Head of caudate nucleus (tissue), 42 donors: ENCODE results near the gene MEX3C.

ENCODE experiments used
- DNase-seq, 42 donors: peaks; one replicate each; pipeline versions ENCODE4 v3.0.0 to v3.0.0-alpha.2; 2020 to 2021; ENCODE audit warnings: mixed read lengths in 7 of 42
- intact Hi-C: fragments of 100-400 bp; cut with DNase I; formaldehyde crosslinking; loops from one replicate; pipeline ENCODE4 v1.15.0; 2022

MEX3C gene

DNA sequence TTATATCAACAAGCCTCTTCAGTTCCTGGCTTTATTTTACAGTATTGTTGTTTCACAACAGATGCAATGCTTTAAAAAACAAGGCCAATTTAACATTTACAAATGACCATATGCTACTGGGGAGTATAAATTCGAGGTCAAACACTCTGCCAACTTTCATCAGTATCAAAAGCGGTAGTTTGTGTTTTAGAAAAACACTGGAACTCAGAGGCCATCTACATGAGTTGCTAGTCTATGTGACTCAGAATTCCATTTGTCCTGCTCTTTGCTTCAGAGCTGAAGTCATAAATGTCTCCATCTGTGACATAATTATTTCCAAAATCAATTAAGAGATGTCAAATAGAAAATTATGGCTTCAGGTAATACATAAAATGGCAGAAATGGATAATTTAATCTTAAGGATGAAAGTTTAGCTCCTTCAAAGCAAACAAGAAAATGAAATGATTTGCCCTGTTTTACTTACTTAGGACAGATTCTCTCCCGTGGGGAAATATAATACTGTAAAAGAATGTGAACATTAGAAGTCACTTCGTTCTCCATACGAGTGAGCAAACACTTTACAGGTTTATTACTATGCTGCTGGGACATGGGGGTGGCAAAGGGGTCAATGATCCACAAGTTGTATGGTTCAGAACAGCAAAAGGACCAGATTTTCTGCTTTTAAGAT lies 3.7 kb downstream of the MEX3C start:
- intact Hi-C loops, result no loop called here

DNA sequence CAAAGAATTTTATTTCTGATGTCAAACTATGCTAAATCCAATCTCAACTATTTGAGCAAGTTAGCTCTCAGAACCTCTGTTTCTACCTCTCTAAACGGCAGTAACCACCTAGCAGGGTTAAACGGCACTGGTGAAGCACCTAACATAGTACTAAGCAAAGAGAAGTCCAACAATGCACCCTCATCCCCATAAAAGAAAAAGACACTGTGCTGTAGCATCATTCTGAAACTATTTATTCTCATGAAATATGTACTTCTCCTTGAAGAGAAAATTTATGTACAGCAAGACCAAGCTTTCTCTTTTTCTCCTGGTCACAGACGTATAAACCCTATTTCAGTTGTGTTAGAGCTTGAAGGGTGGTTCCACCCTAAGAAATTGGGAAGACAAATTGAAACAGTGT lies 4.8 kb downstream of the MEX3C start:
- DNase-seq, result no peak
- intact Hi-C loops, result no loop called here

More for the DNA sequence above, 3.7 kb downstream of the MEX3C start:
- no peak for DNase-seq

DNA sequence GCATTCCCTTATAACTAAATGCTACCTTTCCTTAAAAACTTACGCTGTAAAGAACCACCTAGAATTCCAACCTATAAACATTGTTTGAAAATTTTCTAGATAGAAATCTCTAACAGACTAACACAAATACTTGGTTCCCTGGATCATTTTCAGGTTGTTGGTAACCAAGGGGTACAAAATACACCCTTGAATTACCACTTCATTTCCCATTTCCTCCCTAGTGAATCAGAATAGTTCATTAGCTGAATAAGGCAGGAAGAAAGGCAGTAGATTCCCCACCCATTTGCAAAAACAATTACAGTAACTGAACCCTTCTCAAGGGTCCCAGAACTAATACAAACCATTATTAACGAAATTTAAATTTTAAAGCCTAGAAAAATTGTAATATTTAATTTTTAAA lies 5.5 kb downstream of the MEX3C start:
- intact Hi-C loops, result no loop called here
- no peak for DNase-seq

DNA sequence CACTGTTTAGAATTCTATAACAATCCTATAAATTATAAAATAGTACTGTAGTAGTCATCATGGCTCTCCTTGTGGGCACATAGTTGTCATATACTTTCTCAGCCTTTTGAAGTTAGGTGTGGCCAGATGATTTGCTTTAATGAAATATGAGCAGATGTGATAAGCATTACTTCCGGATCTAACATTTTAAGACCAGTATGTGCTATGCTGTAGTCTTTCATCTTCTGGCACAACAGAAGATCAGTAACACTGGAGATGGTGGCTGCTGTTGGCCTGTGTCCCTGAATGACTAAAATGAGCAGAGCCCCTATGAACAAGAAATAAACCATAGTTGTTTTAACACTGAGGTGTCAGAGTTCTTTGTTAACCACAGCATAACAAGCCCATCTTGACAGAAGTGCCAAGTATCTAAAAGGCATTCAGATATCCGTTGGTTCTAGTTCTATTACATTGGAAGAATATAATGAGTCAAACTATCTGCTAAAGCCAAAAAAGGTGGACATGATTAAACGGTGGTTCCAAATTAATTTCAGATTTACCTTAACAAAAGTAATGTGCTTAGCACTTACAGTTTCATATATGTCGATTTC lies 6.3 kb downstream of the MEX3C start:
- intact Hi-C loops, result no loop called here

DNA sequence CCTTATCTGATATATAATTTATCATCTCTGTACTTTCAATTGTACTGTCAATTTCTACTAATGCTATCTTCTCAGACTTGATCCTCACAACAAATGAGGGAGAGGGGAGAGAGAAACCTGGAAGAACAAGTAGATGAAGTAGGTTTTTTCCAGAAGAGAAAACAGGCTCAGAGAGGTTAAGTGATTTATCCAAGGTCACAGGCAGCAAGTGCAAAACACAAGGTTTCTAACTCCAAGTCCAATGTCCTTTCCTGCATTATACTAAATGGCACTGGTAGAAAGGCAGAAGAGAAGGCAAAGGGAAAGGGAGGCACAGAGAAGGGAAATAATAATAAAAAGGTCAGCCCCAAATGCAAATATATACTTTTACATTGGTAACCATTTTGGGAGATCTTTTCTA lies 7.5 kb downstream of the MEX3C start:
- intact Hi-C loops, result no loop called here
- DNase-seq, result no peak

More for the DNA sequence above, 6.3 kb downstream of the MEX3C start:
- no peak for DNase-seq

DNA sequence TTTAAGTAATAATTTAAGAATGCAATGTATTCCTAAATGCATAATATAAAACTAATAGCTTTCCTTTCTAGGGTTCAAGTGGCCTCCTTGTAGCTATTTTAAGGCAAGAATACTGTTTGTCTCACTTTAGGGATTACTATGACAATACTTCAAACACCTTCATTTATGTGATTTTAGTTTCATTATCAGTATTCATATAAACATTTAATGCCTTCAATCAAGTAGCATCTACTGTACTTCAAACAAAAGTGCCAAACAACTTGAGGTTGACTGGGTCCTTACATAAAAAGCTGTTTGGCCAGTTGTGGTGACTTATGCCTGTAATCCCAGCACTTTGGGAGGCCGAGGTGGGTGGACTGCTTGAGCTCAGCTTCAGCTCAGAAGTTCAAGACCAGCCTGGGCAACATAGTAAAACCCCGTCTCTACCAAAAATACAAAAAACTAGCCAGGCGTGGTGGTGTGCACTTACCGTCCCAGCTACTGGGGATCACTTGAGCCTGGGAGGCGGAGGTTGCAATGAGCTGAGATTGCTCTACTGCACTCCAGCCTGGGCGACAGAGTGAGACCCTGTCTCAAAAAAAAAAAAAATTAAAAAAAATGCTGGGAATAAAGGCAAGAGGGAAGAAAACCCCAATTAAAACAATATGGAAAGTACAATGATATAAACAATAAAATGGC lies 9.3 kb downstream of the MEX3C start:
- no peak for DNase-seq
- intact Hi-C loops, result no loop called here

DNA sequence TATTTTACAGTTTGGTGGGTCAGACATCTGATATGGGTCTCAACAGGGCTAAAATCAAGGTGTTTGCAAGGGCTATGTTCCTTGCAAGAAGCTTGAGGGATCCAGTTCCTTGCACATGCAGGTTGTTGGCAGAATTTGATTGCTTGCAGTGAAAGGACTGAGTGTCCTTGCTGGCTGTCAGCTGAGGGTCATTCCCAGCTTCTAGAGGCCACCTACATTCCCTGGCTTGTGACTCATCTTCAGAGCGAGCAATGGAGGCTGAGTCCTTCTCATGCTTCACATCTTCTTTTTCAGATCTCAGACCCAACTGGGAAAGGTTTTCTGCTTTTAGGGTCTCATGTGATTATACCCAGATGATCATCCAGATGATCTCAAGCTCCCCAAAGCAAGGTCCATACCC lies 12.4 kb downstream of the MEX3C start:
- DNase-seq, result no peak
- intact Hi-C loops, result no loop called here

DNA sequence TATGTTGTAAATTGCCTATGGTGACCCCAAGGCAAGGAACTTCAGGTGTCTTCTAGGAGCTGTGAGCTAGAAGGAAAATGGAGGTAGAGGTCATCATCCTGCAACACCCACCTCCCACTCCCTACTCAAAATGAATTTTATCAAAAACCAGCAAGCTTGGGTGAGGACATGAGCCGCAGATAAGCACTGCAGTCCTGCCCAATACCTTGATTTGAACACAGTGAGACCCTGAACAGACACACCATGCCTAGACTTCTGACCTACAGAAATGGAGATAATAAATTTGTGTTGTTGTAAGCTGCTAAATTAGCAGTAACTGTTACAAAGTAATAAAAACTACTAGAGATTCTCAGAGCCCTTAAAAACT lies 13.4 kb downstream of the MEX3C start:
- no peak for DNase-seq
- intact Hi-C loops, result no loop called here

DNA sequence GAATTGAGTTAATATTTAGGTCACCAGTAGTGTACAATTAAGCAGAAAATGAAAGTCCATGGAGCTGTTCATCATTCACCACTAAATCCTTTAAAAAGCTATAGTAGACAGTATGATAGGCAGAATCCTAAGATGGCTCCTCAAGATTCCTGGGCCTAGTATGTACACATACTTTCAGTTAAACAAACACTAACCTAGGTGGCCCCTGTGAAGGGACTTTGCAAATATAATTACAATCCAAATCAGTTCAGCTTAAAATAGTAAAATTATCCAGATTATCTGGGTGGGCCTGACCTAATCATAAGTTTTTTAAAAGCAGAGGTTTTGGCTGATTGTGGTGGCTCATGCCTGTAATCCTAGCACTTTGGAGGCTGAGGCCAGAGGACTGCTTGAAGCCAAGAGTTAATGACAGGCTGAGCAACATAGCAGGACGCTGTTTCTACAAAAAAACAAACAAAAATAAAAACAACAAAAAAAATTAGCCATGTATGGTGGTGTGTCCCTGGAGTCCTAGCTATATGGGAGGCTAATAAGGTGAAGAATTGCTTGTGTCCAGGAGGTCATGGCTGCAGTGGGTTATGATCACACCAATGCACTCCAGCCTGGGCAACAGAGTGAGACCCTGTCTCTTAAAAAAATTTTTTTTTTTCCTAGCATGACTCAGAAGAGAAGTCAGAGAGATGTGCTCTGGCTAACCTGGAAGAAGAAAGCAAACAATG lies 13.9 kb downstream of the MEX3C start:
- intact Hi-C loops, result no loop called here
- no peak for DNase-seq

DNA sequence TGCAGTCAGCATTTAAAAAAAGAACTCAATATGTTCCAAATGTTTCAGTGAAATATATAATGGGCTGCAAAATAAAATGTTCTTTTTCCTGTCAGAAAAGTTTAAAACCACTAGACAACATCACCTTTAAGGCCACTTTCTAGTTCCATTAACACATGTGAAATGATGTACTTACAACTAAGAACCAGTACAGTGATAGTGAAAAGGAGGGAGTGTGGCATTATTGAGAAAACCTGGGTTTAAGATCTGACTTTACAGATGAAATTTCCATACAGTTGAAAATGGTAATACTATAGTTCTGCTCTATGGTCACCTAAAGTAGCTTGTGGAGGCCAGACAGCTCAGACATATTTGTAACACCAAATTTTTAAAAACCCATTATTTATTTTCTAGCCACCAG lies 14.7 kb downstream of the MEX3C start:
- DNase-seq, result no peak
- intact Hi-C loops, result no loop called here

DNA sequence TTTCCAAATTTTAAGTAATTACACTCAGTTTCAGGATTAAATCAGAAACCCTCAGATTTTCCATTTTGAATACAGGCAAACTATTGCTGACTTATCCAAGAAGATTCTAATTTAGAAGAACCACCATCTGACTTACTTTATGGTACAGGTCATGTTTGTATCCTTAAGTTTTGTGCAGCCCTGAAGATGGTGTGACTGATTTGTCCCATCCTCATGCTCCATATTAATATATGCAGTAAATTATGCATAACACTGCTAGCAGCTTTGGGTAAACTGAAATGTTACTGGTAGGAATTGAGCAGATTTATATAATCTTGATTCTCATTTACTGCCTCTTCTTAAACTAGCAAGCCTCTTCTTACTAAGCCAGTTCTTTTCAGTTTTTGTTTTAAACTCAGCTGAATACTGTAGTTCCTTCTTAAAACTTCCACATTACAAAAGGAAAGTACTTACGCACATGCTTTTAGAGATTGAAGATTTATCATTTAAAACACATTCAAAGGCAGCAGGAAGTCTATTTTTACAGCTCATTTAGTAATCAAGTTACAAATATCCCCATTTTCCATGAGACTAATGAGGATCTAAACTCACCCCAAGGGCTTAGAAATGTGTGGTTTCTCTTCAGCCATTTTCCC lies 25.7 kb downstream of the MEX3C start:
- intact Hi-C loops, result no loop called here
- DNase-seq, result no peak

DNA sequence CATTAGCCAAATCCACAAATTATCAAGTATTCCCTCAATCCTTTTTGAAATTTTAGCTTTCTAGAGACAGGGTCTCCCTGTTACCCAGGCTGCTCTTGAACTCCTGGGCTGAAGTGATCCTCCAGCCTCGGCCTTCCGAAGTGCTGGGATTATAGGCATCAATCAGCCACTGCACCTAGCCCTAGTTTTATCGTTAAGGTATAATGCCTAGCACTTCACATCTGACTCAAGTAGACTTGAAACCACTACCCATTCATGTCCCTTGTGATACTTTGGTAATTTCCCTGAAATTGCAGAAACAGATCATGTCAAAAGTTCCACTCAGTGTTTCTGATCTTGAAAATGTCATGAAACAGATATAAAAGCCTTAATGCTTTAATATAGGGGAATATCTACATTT lies 26.3 kb downstream of the MEX3C start:
- DNase-seq, result no peak
- intact Hi-C loops, result no loop called here

DNA sequence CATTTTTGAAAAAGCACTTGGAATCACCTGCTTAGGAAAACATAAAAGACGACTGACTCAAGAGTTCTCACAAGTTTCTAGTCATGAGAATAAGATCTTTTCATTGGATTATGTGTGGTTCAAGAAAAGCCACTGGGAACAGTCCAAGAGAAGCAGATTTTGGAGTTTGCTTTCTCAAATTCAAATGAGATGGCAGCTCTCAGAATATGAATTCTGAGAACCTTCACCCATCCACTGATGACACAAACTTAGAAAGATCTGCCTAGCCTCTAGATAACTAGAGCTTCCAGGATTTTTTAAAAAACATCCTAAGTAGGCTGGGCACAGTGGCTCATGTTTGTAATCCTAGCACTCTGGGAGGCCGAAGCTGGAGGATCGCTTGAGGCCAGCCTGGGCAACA lies 26.8 kb downstream of the MEX3C start:
- intact Hi-C loops, result no loop called here
- DNase-seq, result no peak

DNA sequence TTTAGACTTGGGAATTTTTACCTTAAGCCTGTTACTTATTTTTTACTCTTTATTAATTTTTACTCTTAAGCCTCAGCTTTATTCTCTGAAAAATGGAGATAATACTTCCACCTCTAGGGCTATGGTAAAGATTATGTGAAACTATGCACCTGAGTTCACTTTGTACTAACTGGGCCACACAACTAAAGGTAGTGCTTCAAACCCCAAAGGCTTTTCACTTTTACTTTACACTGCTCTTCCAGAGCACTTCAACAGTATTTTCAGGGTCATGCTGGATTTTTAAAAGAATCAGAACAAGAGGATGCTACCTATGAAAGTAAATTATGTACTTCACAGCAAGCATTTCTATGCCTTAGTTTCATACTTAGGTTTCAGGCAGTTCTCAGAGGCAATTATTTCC lies 27.8 kb downstream of the MEX3C start:
- no peak for DNase-seq
- intact Hi-C loops, result no loop called here

DNA sequence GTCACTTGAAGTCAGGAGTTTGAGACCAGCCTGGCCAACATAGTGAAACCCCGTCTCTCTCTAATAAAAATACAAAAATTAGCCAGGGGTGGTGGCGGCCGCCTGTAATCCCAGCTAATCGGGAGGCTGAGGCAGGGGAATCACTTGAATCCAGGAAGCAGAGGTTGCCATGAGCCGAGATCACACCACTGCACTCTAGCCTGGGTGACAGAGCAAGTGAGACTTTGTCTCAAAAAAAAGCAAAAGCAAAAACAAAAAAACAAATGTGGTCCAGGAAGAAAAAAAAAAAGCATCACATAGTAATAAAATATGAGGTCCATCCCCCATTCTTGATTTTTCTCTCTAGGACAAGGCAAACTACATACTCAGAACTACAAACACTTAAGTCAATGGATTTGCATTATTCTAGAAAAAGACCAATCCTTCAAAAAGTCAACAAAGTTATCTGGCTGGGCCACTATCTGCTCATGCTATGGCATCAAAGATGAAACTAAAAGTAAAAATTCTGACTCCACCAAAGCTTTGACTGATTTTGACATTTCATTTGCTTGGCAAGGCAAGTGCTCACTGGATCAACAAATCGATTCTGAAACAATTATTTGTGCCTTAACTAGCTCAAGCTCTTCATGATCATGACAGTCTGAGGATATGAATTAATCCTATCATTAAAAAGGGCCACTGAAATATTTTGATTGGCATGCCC lies 28.4 kb downstream of the MEX3C start:
- no peak for DNase-seq
- intact Hi-C loops, result no loop called here

DNA sequence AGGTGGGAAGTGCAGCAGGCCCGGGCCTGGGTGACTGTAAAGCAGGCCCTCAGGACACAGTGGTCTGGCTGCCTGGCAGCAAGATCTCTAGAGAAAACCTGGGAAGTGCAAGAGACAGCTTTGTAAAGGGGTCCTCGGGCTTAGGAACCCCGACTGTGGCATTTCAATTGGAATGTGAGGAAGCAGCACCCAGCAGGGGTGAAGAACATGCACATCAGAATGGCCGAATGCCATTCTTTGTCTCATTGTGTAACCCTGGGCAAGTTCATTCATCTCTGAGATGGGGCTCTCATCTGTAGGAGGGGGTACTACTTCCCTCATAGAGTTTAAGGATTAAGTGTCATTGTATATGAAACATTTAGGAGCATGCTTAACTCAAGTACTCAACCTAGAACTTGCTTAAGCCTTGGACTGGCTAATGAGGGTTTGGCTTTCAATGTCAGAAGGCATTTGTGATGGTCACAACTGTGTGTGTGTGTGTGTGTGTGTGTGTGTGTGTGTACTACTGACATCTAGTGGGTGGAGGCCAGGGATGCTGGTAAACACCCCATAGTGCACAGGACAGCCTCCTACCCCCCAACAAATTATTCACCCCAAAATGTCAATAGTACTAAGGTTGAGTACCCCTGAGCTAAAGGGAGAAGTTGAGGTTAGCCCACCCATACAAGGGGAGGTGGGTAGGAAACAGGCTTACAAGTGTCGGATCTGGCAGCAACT lies 29.3 kb downstream of the MEX3C start:
- DNase-seq, result no peak
- intact Hi-C loops, result no loop called here

DNA sequence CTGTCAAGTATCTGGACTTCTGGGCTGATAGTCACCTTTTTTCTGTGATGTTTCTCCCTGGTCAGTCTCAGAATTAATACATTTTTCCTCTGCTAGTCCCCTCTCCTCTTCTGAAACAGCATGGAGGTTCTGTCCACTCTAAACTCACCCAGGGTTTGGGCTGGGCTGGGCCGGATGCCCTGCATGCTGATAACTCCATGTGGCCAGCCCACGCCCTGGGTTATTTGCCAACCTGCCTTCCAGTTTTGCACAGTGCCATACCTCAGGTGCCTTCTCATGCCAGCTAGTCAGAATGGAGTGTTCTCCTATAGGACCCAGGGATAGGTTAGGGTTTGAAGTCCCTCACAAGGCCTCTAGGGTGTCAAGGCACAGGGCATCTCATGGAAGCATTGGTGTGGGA lies 32.2 kb downstream of the MEX3C start:
- no peak for DNase-seq
- intact Hi-C loops, result no loop called here

DNA sequence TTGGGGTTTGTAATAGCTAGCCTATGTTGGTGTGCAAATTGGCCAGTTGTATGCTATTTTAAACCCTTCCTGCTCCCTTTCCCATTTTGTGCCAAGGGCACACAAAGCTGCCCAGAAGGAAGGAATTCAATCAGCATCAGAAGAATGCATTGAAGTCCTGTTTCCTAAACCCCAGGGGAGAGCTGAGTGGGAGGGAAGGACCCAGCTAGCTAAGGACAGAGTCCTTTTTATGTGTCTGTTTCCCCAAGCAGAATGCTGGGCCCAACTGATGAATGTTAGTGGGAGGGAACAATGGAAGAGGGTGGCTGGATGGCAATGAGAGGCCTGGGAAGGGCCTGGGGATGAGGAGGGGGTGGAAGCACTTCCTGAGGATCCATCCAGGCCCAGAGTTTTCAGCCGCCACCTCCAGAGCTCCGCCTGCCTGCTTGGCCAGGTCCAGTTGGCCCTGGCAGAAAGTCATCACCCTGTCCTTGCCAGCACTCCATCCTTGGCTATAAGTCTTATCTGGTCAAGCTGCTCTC lies 32.7 kb downstream of the MEX3C start:
- intact Hi-C loops, result no loop called here
- no peak for DNase-seq
